GM12873 (cell line): ENCODE data around the gene INTS15.

ENCODE experiments used
- CTCF ChIP-seq: IDR thresholded peaks from 2 replicates; pipeline ENCODE4 v1.5.1; 2012; ENCODE audit warnings: low read depth, mild to moderate bottlenecking, moderate library complexity, low read length, control low read depth; ENCODE audit not compliant: insufficient read depth; ENCODE audit errors: missing control alignments

INTS15 gene

GRCh38 chr7:6553448-6554044 is 36.3 kb upstream of the INTS15 start:
- TF ChIP-seq CTCF: peak; percentile 22

- no peak for TF ChIP-seq CTCF
Observed at GRCh38 chr7:6554848-6555247, 35.0 kb upstream of the INTS15 start.

GRCh38 chr7:6556196-6556595 is 33.6 kb upstream of the INTS15 start:
- peak; percentile 44 for TF ChIP-seq CTCF

- TF ChIP-seq CTCF: peak; percentile 61
Observed at GRCh38 chr7:6558837-6559236, 31.0 kb upstream of the INTS15 start.

GRCh38 chr7:6559896-6560295 is 29.9 kb upstream of the INTS15 start:
- no peak for TF ChIP-seq CTCF

GRCh38 chr7:6562106-6562505 is 27.7 kb upstream of the INTS15 start:
- no peak for TF ChIP-seq CTCF

- TF ChIP-seq CTCF: no peak
Observed at GRCh38 chr7:6563936-6564770, 25.7 kb upstream of the INTS15 start.
